ENCODE results near the gene QRICH1.

GRCh38 chr3:49104427-49105291 lies 10.8 kb upstream of the QRICH1 start, which contains the start of gene QARS1:
- TF ChIP-seq, protein P1, sequence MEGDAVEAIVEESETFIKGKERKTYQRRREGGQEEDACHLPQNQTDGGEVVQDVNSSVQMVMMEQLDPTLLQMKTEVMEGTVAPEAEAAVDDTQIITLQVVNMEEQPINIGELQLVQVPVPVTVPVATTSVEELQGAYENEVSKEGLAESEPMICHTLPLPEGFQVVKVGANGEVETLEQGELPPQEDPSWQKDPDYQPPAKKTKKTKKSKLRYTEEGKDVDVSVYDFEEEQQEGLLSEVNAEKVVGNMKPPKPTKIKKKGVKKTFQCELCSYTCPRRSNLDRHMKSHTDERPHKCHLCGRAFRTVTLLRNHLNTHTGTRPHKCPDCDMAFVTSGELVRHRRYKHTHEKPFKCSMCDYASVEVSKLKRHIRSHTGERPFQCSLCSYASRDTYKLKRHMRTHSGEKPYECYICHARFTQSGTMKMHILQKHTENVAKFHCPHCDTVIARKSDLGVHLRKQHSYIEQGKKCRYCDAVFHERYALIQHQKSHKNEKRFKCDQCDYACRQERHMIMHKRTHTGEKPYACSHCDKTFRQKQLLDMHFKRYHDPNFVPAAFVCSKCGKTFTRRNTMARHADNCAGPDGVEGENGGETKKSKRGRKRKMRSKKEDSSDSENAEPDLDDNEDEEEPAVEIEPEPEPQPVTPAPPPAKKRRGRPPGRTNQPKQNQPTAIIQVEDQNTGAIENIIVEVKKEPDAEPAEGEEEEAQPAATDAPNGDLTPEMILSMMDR (conservative IDR thresholded peaks at IDR 0.05; ENCODE audit: low read depth, low read length): no peak
- TF ChIP-seq EZH2 (IDR thresholded peaks at IDR 0.05; ENCODE audit: borderline replicate concordance, low read depth, low read length, poor library complexity, severe bottlenecking): no peak
